ENCODE results near the gene DNAJC4. TPM values are rescaled to one million over a fixed set of nuclear protein-coding genes. Genes with fewer than 3 reads are reported as not detected.
A peak's percentile ranks its signal among the peaks of the same experiment; 100 is the strongest.

The DNAJC4 gene
- total RNA-seq, 1 experiment from 2014 or later, result 24.2 TPM

- Histone ChIP-seq H3K9me3 (ENCODE audit: control insufficient read depth, low read depth, low read length) (no peaks in the 10 kb centered on the region), H2AFZ (ENCODE audit: low read length) (no peak overlapping the region), H3K18ac (ENCODE audit: insufficient read length, low read depth, low read length) (no peak overlapping the region), H3K4me1 (ENCODE audit: insufficient read depth, low read length) (peaks cover 9% of the 10 kb centered on the region; the same call in 1 of the 2 replicates), H2BK120ac (ENCODE audit: low read depth, low read length, poor library complexity, severe bottlenecking) (no peak overlapping the region), H3K27ac (ENCODE audit: insufficient read length, low read depth, low read length) (no peak overlapping the region), H4K20me1 (ENCODE audit: control insufficient read depth, insufficient read depth, insufficient read length) (no peaks in the 10 kb centered on the region), H4K91ac (ENCODE audit: insufficient read length, low read depth, low read length) (no peak overlapping the region), H3K9ac (ENCODE audit: extremely low read depth, insufficient read length, low read length) (no peak overlapping the region), H3K56ac (ENCODE audit: insufficient read length, low read depth, low read length) (no peak overlapping the region), H3K4me2 (ENCODE audit: insufficient read depth, insufficient read length, low read length) (peak overlapping the region; percentile 99), H3T11ph (ENCODE audit: low read length) (no peak overlapping the region), H3K23ac (ENCODE audit: insufficient read length, low read depth, low read length) (no peak overlapping the region), H2BK12ac (ENCODE audit: insufficient read length, low read depth, low read length) (no peak overlapping the region), H3K27me3 (ENCODE audit: insufficient read depth, low read length) (no peaks in the 10 kb centered on the region), H2AK5ac (ENCODE audit: insufficient read length, low read length) (no peak overlapping the region), H3K23me2 (ENCODE audit: insufficient read length, low read depth, low read length, poor library complexity, severe bottlenecking) (peaks cover 26% of the 10 kb centered on the region), H3K79me2 (ENCODE audit: insufficient read depth, low read length) (peaks cover 7% of the 10 kb centered on the region; the same call in 1 of the 2 replicates), H3K79me1 (ENCODE audit: insufficient read depth, low read depth, low read length, poor library complexity, severe bottlenecking) (peaks cover 3% of the 10 kb centered on the region), H4K5ac (ENCODE audit: insufficient read length, low read depth, low read length) (no peak overlapping the region), H2BK15ac (ENCODE audit: low read depth, low read length) (no peak overlapping the region), H3K4ac (ENCODE audit: low read depth, low read length) (no peak overlapping the region), H2BK20ac (ENCODE audit: low read depth, low read length, poor library complexity, severe bottlenecking) (no peak overlapping the region), H3K14ac (ENCODE audit: insufficient read depth, low read length) (no peak overlapping the region), H2BK5ac (ENCODE audit: insufficient read length, low read length) (no peak overlapping the region), H4K8ac (replicated peaks; ENCODE audit: insufficient read length, low read depth, low read length) (no peak overlapping the region)
- TF ChIP-seq CTCF (conservative IDR thresholded peaks at IDR 0.05), result no peak
- Mint-ChIP-seq H3K27ac (peak overlapping the region in 2 of 3 experiments; percentile 24 to 49; a peak in 4 of 7 replicates), H3K27me3 (ENCODE audit: low read depth) (no peaks in the 10 kb centered on the region), H3K4me3 (peak overlapping the region; percentile 79 to 93), H3K36me3 (ENCODE audit: insufficient read depth in 1 of 3, low read depth in 3 of 3) (peaks cover 12 to 18% (median 13%) of the 10 kb centered on the region in 3 experiments; a peak in 6 of 7 replicates), H3K4me1 (peaks cover 41 to 51% of the 10 kb centered on the region in 2 experiments), H3K9me3 (no peaks in the 10 kb centered on the region; a peak in 1 of 5 replicates)
- no peak for DNase-seq
- no CpG with 5 or more reads among the region's 31 CpGs for WGBS (ENCODE audit: extremely low coverage, insufficient read length, low lambda C conversion rate)
Observed at GRCh38 chr11:64247729-64248531, 17.6 kb downstream of the DNAJC4 start.

Data from H9 (cell line).